HS-5 (cell line): ENCODE results near the gene PCSK9.

Experiments
- DNase-seq: peaks from one replicate; pipeline ENCODE4 v3.0.0-alpha.2; 2012; ENCODE audit warnings: low read depth

The PCSK9 gene

GRCh38 chr1:55044617-55045397 lies 5.5 kb downstream of the PCSK9 start:
- DNase-seq = no peak

- DNase-seq = no peak
These were observed 6.1 kb downstream of the PCSK9 start for GRCh38 chr1:55045430-55045829.

- DNase-seq = no peak
These were observed 7.5 kb downstream of the PCSK9 start for GRCh38 chr1:55046871-55047270.

DNA sequence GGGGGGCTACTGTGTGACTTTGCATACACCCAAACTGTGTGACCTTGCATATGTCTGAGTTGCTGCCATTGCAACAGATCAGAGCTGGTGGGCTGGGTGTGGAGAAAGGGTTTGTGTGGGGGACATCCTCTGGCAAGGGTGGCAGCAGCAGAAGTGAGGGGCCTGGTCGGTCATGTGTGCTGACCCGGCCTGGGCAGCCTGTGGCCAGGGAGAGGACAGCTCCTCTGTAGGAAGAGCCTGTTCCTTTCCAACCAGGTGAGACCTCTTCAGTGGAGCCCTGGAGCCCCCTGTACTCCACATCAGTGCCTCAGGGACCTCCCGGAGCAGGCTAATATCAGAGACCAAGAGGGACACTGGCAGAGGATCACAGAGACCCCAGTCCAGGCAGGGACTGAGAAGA lies 8.3 kb downstream of the PCSK9 start:
- no peak for DNase-seq

DNA sequence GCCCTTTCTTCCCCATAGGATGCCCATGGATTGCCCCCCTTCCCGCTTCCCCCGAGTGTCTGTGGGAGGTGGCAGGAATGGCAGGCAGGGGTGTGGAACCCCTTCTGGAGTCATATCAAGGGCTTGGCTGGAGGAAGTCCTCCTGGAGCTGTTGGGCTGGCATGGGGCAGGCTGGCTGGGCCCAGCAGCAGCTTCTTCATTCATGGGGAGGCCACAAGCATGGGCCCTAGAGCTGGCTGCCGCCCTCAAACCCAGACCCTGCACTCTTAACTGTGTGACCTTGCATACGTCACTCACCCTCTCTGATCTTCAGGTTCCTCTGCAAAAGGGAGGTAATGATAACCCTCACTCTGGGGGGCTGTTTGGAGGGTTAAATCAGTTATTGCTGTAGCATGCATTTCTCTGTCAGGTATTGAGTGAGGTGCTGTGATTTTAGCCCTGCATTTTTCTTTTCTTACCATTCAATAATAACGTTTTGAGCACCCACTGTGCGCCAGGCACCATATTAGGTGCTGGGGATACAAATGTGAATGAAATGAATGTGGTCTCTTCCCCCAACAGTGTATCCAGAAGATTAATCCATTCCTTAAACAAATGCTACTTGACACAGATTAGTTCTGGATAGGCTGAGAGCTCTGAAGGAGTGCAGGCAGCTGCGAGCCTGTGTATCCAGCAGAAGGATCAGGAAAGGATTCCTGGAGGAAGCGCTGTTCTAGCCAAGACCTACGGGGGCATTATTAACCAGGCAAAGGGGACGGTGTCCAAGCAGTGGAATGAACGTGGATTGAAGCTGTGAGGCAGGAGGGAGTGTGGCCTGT lies 9.3 kb downstream of the PCSK9 start:
- no peak for DNase-seq

GRCh38 chr1:55049271-55049913 lies 10.0 kb downstream of the PCSK9 start:
- no peak for DNase-seq

DNA sequence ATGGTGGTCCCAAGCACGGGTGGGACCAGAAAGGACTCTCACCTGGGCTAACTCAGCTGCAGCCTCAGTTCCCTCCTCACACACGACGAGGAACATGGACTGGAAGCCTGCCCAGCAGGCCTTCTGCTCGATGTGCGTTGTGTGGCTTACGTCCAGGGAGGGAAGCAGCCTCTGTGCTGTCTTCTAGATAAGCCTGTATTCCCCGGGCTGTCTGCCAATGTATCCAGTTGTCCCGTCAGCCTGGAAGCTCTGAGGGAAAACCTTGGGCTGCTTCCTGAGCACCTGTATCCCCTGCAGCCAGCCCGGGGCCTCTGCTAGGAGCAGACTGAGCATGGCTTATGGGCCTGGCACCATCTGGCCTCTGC lies 10.5 kb downstream of the PCSK9 start:
- DNase-seq = no peak

GRCh38 chr1:55050283-55050682 lies 10.9 kb downstream of the PCSK9 start:
- DNase-seq = no peak

DNA sequence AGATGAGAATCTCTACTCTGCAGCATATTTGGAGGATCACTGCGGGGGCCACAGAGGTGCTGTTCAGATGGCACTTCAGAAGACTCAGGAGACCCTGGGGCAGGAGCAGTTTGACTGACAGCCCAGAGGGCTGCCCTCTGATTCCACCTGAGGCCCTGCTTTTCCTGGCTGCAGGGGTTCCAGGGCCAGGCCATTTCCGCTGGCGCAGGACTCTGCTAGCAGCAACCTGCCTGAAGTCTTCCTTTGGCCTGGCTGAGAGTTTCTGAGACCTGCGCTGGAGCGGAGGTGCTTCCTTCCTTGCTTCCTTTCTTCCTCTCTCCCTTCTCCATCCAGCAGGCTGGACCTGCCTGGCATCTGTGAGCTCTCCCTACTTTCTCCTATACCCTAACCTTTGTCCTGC lies 11.8 kb downstream of the PCSK9 start:
- DNase-seq = no peak

DNA sequence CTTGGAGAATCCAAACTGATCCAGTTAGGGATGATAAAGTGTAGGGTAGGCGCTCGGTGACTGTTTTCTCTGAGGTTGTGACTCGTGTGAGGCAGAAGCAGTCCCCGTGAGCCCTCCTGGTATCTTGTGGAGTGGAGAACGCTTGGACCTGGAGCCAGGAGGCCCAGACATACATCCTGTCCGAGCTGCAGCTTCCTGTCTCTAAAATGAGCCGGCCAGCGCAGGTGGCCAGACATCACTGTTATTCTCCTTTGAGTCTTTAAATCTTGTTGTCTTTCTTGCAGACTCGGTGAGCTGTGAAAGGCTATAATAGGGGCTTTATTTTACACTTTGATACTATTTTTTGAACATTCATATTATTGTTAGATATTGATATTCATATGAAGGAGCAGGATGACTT lies 12.3 kb downstream of the PCSK9 start:
- DNase-seq = no peak

- DNase-seq = no peak
These were observed 13.1 kb downstream of the PCSK9 start for GRCh38 chr1:55052221-55053142.

GRCh38 chr1:55053265-55053954 lies 14.1 kb downstream of the PCSK9 start:
- no peak for DNase-seq

DNA sequence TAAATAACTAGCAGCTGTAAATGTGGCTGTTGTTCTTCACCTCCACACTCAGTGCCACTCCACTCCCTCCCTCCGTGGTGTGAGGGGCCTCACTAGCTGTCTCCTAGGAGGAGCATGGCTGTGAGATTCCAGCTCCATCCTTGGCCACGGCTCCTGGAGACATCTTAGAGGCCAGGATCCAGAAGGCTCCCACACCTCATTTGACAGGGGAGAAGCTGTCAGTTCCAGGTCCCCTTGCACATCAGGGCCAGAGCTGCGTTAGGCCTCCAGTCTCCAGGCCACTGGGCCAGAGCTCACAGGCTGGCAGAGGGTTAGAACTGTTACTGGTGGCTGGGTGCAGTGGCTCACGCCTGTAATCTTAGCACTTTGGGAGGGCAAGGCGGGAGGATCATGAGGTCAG lies 15.0 kb downstream of the PCSK9 start:
- no peak for DNase-seq

DNA sequence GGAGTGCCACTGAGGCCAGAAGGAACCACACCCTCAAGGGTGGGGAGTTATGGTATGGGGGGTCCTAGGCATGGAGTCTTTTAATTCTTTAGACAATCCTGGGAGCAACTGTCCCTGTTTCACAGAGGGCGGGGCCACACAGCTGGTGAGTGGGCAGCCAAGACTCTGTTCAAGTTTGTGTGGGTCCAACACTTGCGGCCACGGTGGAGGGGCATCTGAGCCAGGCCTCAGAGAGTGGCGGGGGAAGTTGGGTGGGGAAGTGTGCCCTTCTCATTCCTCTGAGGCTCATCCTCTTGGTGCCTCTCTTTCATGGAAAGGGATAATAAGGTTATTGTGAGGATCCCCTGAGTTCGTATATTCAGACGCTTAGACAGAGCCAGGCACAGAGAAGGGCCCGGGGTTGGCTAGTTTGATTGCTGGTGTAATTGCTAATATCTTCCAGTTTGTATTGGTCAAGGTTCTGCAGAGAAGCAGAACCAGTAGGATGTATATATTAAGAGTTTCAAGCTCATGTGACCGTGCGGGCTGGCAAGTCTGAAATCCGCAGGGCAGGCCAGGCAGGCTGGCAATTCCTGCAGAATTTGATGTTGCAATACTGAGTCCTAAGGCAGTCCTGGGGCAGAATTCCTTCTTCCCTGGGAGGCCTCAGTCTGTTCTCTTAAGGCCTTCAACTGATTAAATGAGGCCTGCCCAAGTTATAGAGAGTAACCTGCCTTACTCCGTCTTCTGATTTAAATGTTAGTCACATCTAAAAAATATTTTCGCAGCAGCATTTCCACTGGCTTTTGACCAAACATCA lies 15.9 kb downstream of the PCSK9 start:
- no peak for DNase-seq

DNA sequence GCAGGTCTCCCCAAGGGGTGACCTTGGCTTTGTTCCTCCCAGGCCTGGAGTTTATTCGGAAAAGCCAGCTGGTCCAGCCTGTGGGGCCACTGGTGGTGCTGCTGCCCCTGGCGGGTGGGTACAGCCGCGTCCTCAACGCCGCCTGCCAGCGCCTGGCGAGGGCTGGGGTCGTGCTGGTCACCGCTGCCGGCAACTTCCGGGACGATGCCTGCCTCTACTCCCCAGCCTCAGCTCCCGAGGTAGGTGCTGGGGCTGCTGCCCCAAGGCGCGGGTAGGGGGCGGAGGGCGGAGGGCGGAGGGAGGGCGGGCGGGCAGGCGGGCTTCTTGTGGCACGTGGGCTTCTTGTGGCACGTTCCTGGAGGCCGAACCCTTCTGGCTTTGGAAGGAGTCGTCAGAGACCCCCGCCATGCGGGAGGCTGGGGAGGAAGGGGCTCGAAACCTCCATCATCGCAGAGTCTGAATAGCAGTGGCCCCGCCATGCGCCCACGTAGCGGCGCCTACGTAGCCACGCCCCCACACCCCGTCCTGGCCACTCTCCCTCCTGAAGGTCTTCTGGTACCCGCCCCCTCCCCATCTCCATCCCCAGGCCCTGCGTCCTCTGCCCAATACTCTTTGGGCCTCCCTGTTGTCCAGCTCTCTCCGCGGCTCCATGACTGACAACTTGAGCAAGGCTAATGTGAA lies 16.7 kb downstream of the PCSK9 start:
- no peak for DNase-seq

- no peak for DNase-seq
These were observed 17.3 kb downstream of the PCSK9 start for GRCh38 chr1:55056632-55056992.

- no peak for DNase-seq
These were observed 18.1 kb downstream of the PCSK9 start for GRCh38 chr1:55057270-55057955.

DNA sequence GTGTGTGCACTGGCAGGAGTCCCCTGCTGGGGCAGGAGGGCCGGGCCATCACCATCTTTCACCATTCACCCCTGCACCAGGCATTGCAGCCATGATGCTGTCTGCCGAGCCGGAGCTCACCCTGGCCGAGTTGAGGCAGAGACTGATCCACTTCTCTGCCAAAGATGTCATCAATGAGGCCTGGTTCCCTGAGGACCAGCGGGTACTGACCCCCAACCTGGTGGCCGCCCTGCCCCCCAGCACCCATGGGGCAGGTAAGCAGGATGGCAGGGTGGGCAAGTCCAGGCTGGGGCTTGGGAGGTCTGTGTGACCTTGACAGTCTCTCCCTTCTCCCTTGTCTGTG lies 18.6 kb downstream of the PCSK9 start:
- no peak for DNase-seq

- no peak for DNase-seq
These were observed 20.2 kb downstream of the PCSK9 start for GRCh38 chr1:55059302-55060132.
